Muscle of arm (tissue), 12 donors: Measurements from ENCODE around the gene MANSC1. TPM values are rescaled to one million over a fixed set of nuclear protein-coding genes. Genes with fewer than 3 reads are reported as not detected.
A peak's percentile ranks its signal among the peaks of the same experiment; 100 is the strongest.
"Not testable (repeated sequence)": the region's sequence is repeated elsewhere in the genome, so short reads cannot be mapped to it uniquely, and the experiment has no call there.

Experiments used
- DNase-seq: peaks from one replicate; pipeline ENCODE4 v3.0.0-alpha.2; 2013
- polyA plus RNA-seq, 12 donors: library from polyadenylated mRNA; unstranded; fragments of 120-200 nt; gene quantifications; one replicate each; pipeline ENCODE4 v1.2.1, GENCODE V29; 2013; ENCODE audit not compliant: insufficient read length in 12 of 12

The MANSC1 gene
- polyA plus RNA-seq, 12 donors, result 10.3 to 20.3 (median 12.4) TPM; not detected in 1

GRCh38 chr12:12331244-12331771 is 18.7 kb downstream of the MANSC1 start:
- no peak for DNase-seq

GRCh38 chr12:12327802-12328201 is 22.2 kb downstream of the MANSC1 start:
- peak; percentile 56 for DNase-seq

DNA sequence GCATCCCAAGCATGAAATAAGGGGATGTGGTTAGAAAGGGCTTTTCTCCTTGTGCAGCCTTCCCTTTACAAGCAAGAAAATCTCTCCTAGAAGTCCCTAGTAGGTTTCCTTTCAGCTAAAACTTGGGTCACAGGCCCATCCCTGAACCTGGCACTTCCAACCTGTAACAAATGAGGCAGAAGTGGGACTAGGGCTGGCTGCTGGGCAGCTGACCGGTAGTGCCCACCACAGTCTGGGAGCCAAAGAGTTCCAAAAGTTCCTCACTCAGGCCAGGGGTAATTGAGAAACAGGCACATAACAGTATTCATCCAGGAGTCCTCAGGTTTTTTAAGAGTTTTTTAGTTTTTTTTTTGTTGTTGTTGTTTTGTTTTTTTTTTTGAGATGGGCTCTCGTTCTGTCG is 23.8 kb downstream of the MANSC1 start:
- no peak for DNase-seq

GRCh38 chr12:12323591-12323990 is 26.5 kb downstream of the MANSC1 start:
- no peak for DNase-seq

GRCh38 chr12:12323118-12323517 is 26.9 kb downstream of the MANSC1 start:
- no peak for DNase-seq

GRCh38 chr12:12319451-12320183 is 30.4 kb downstream of the MANSC1 start:
- DNase-seq, result peak; percentile 52

GRCh38 chr12:12315838-12316237 is 34.2 kb downstream of the MANSC1 start:
- no peak for DNase-seq

- not testable (repeated sequence) for DNase-seq
Measured at GRCh38 chr12:12310695-12311094, 39.3 kb downstream of the MANSC1 start.

DNA sequence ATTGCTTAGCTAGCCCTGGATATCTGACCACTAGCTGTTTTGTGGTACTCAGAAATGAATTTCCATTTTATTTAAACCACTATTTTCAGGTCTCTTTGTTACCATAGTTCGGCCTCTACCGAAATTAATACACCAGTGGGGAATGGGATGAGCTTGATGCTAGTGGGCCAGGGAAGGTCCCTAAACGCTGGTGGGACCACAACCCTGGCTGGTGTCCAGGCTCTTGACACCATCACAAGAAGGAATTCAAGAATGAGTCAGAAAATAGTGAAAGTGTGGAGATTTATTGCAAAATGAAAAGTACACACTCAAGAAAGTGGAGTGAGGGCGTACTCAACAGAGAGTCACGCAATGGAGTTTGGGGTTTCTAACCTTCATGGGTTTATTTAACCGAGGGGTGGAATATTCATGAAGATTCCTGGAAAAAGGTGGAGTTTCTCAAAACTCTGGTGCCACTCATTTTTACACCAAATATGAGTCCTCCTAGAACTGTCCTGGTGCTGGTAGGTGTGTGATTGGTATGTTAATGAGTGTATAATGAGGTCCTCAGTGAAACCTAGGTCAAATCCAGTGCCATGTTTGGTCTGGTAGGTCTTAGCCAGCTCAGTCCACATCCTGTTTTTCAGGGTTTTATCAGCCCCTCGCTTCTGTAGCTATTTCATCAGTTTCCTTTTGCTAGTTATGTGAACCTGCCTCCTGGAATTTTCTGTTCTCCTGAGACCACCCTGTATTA is 44.3 kb downstream of the MANSC1 start:
- DNase-seq, result no peak

- DNase-seq, result no peak
Measured at GRCh38 chr12:12302976-12303375, 47.1 kb downstream of the MANSC1 start.

- DNase-seq, result no peak
Measured at GRCh38 chr12:12301122-12301521, 48.9 kb downstream of the MANSC1 start.

- DNase-seq, result no peak
Measured at GRCh38 chr12:12297201-12297830, 52.7 kb downstream of the MANSC1 start.

DNA sequence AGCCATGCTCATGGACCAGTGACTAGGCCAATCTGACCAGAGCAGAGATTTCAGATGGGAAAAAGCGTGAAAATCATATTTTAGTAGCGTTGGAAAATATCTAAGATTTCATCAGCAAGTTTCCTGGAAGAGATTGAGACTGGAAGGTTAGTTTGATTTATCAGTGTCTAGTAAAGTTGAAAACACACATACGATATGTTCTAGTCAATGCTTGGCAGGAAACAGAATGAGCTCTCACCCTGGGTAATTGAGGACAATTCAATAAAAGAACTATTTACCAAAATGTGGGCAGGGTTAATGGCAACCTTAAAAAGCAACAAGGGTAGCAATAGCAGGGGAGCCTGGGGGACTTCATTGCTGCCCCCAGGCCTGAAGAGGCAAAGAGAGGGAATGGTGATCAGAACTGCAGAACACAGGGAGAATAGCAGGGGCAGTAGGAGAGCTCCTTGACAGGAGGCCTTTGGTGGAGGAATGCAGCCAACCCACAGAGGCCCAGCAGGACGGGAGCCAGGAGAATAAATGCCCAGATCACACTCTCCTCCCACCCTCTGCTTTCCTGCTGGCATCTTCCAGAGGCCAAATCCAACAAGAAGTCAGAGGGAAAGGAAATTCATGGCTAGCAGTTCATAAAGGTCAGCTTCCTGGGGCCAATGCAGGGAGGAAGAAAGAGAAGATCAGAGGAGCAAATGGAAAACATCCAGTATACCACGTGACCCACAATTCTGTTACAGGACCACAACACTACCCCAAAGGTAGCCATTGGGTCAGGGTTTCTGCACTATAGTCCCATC is 55.6 kb downstream of the MANSC1 start:
- no peak for DNase-seq

DNA sequence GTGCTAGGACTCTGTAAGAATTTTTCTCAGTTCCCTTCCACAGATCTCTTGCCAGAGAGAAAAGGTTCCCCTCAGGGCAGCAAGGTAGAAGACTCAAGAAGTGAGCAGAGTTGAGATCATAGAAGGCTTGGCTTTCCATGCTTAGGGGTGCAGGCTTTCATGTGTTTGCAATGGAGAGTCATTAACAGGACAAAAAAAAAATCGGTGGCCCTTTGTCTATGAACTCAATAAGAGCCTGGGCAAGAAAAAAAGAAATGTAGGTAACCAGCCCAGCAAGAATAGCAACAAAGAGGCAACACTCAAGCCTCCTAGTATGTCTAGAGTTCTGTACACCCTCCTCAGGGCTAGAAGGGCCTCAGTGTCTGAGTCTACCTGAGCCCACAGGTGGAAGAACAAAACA is 59.8 kb downstream of the MANSC1 start:
- DNase-seq, result no peak

DNA sequence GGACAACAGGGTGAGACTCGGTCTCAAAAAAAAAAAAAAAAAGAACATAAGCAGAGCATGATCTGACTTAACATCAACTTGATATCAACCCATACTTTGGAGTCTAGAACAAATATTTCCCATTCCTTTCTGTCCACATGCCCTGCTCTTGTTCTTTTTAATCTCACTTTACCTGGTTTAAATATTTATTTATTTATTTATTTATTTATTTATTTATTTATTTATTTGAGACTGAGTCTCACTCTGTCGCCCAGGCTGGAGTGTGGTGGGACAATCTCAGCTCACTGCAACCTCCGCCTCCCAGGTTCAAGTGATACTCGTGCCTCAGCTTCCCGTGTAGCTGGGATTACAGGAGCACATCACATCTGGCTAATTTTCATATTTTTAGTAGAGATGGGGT is 63.6 kb downstream of the MANSC1 start:
- DNase-seq, result no peak

GRCh38 chr12:12282761-12283425 is 67.1 kb downstream of the MANSC1 start:
- DNase-seq, result no peak

DNA sequence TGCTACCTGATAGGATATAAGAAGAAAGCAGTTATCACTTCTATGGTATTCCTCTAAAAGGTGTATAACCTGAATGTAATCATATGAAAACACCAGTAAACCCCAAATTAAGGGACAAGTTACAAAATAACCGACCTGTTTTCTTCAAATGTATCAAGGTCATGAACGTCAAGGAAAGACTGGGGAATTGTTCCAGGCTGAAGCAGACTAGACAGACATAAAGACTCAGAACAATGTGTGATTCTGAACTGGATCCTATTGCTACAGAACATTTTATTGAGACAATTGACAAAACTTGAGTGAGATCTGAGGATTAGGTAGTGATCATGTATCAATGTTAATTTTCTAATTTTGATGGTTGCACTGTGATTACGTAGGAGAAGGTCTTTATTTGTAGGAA is 67.8 kb downstream of the MANSC1 start:
- no peak for DNase-seq

DNA sequence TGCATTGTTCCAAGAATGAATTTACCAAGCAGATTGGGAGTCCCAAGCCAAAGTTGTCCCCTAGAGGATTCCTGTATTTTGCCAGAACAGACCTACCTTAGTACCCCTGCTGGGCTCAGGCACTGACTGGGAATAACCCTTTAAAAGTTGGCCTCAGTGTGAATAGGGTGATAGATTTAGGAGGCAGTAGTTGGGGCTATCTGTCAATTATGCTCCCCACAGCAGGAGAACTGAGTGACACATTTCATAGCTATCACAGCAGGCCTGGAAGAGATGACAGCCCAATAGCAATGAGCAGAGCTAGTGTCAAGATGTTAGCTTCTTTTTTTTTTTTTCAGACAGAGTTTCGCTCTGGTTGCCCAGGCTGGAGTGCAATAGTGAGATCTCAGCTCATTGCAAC is 68.9 kb downstream of the MANSC1 start:
- DNase-seq, result no peak

GRCh38 chr12:12278899-12279298 is 71.1 kb downstream of the MANSC1 start:
- no peak for DNase-seq
